IMR-90 (cell line): Measurements from ENCODE around the gene DPH3. TPM values are rescaled to one million over a fixed set of nuclear protein-coding genes. Genes with fewer than 3 reads are reported as not detected.

Source experiments
- ATAC-seq: fragments of 200-7000 bp; cut with Tn5 transposase; 2 replicates; pipeline ENCODE4 v1.9.1; 2020; ENCODE audit warnings: low read depth, mild to moderate bottlenecking, moderate library complexity
- BruUV-seq: library from RNA; stranded (reverse); fragments of 400-500 nt; replicated peaks from 2 replicates; lab custom pipeline; 2021; lab: Mats Ljungman, UMichigan
- CTCF ChIA-PET: fragments of 300-600 bp; formaldehyde crosslinking; extraction: SDS; loops from one replicate; lab custom pipeline; 2021; ENCODE audit warnings: antibody characterized with exemption; lab: Yijun Ruan, JAX
- POLR2A ChIA-PET: fragments of 300-600 bp; sonication (Branson Sonifier 250); formaldehyde crosslinking; loops from one replicate; lab custom pipeline; 2022; ENCODE audit warnings: antibody characterized with exemption; ENCODE audit not compliant: unreplicated experiment; lab: Charles Lee
- DNase-seq: peaks from one replicate; pipeline ENCODE4 v3.0.0; 2013
- H2AFZ ChIP-seq: replicated peaks from 2 replicates; pipeline ENCODE3; 2013; ENCODE audit warnings: low read length, mild to moderate bottlenecking; ENCODE audit not compliant: poor library complexity
- H2AK5ac ChIP-seq: 2 replicates; pipeline ENCODE4 v1.6.1; 2013; ENCODE audit warnings: low read depth, low read length, inconsistent platforms
- H2AK9ac ChIP-seq: replicated peaks from 2 replicates; pipeline ENCODE3; 2013; ENCODE audit warnings: mild to moderate bottlenecking, low read depth, low read length, moderate library complexity; ENCODE audit not compliant: poor library complexity
- H2BK120ac ChIP-seq: 2 replicates; pipeline ENCODE4 v1.6.1; 2013; ENCODE audit warnings: low read depth, low read length, inconsistent platforms
- H2BK15ac ChIP-seq: 3 replicates; pipeline ENCODE4 v1.6.1; 2013; ENCODE audit warnings: low read depth, low read length, inconsistent platforms
- H2BK20ac ChIP-seq: 2 replicates; pipeline ENCODE4 v1.6.1; 2013; ENCODE audit warnings: low read depth, mild to moderate bottlenecking, inconsistent platforms, low read length, moderate library complexity
- H2BK5ac ChIP-seq: 2 replicates; pipeline ENCODE4 v1.6.1; 2013; ENCODE audit warnings: mild to moderate bottlenecking, low read depth, low read length, inconsistent platforms; ENCODE audit not compliant: poor library complexity, severe bottlenecking
- H3K14ac ChIP-seq: replicated peaks from 2 replicates; pipeline ENCODE4 v1.6.1; 2013; ENCODE audit warnings: low read depth, low read length, inconsistent platforms
- H3K18ac ChIP-seq: 2 replicates; pipeline ENCODE4 v1.6.1; 2013; ENCODE audit warnings: low read depth, low read length, control low read depth
- H3K23ac ChIP-seq: 2 replicates; pipeline ENCODE4 v1.6.1; 2013; ENCODE audit warnings: low read depth, low read length, inconsistent platforms
- H3K27ac ChIP-seq: 2 replicates; pipeline ENCODE4 v1.5.1; 2013; ENCODE audit warnings: mild to moderate bottlenecking, control low read depth, low read length; ENCODE audit not compliant: insufficient read depth
- H3K27me3 ChIP-seq: 2 replicates; pipeline ENCODE4 v1.6.1; 2013; ENCODE audit warnings: low read length; ENCODE audit not compliant: control insufficient read depth, insufficient read depth
- H3K36me3 ChIP-seq: 2 replicates; pipeline ENCODE4 v1.6.1; 2013; ENCODE audit warnings: low read length, mixed read lengths; ENCODE audit not compliant: control insufficient read depth, insufficient read depth
- H3K4ac ChIP-seq: 2 replicates; pipeline ENCODE4 v1.6.1; 2013; ENCODE audit warnings: low read depth, low read length, inconsistent platforms
- H3K4me1 ChIP-seq: 2 replicates; pipeline ENCODE4 v1.6.1; 2013; ENCODE audit warnings: low read length, mixed read lengths; ENCODE audit not compliant: control insufficient read depth, insufficient read depth
- H3K4me2 ChIP-seq: 2 replicates; pipeline ENCODE4 v1.6.1; 2013; ENCODE audit warnings: low read depth, mild to moderate bottlenecking, control low read depth, low read length, moderate library complexity
- H3K4me3 ChIP-seq: 2 replicates; pipeline ENCODE4 v1.5.1; 2013; ENCODE audit warnings: low read depth, mild to moderate bottlenecking, control low read depth, low read length, moderate library complexity; ENCODE audit not compliant: insufficient read depth
- H3K56ac ChIP-seq: 2 replicates; pipeline ENCODE4 v1.6.1; 2013; ENCODE audit warnings: low read length, inconsistent platforms; ENCODE audit not compliant: insufficient read depth; ENCODE audit errors: extremely low read depth
- H3K79me1 ChIP-seq, 2 experiments: 2 replicates each; pipeline ENCODE4 v1.6.1; 2013; ENCODE audit warnings: low read length in 2 of 2, inconsistent platforms in 1 of 2, low read depth in 1 of 2
- H3K9ac ChIP-seq: 2 replicates; pipeline ENCODE4 v1.6.1; 2013; ENCODE audit warnings: low read depth, low read length, control low read depth
- H3K9me1 ChIP-seq: 2 replicates; pipeline ENCODE4 v1.6.1; 2013; ENCODE audit warnings: low read length, inconsistent platforms; ENCODE audit not compliant: insufficient read depth
- H3K9me3 ChIP-seq: 2 replicates; pipeline ENCODE4 v1.6.1; 2013; ENCODE audit warnings: low read length; ENCODE audit not compliant: control insufficient read depth, insufficient read depth
- H4K20me1 ChIP-seq: 2 replicates; pipeline ENCODE4 v1.6.1; 2013; ENCODE audit warnings: low read length, inconsistent platforms; ENCODE audit not compliant: insufficient read depth
- H4K5ac ChIP-seq: 2 replicates; pipeline ENCODE4 v1.6.1; 2013; ENCODE audit warnings: mild to moderate bottlenecking, low read depth, low read length, control low read depth
- H4K8ac ChIP-seq, 2 experiments: 2 replicates each; pipeline ENCODE4 v1.6.1; 2013; ENCODE audit warnings: low read depth in 2 of 2, low read length in 2 of 2, control low read depth in 1 of 2, inconsistent platforms in 1 of 2
- H4K91ac ChIP-seq: 2 replicates; pipeline ENCODE4 v1.6.1; 2013; ENCODE audit warnings: low read depth, low read length, inconsistent platforms; ENCODE audit not compliant: insufficient read depth
- CEBPB ChIP-seq: IDR thresholded peaks from 2 replicates; pipeline ENCODE4 v1.6.1; 2012; ENCODE audit warnings: low read depth, low read length, improper control_type of control experiment
- CHD1 ChIP-seq: IDR thresholded peaks from 2 replicates; pipeline ENCODE4 v1.6.1; 2012; ENCODE audit warnings: low read depth, low read length, improper control_type of control experiment
- FOS ChIP-seq: fragments of 150-350 bp; IDR thresholded peaks from 2 replicates; pipeline ENCODE4 v1.6.1; 2016; ENCODE audit warnings: low read depth, low read length
- MAFK ChIP-seq: IDR thresholded peaks from 2 replicates; pipeline ENCODE4 v1.6.1; 2012; ENCODE audit warnings: low read depth, low read length, improper control_type of control experiment
- MXI1 ChIP-seq: IDR thresholded peaks from 2 replicates; pipeline ENCODE4 v1.6.1; 2012; ENCODE audit warnings: low read depth, mild to moderate bottlenecking, low read length, moderate library complexity, borderline replicate concordance
- NFE2L2 ChIP-seq: fragments of 150-350 bp; IDR thresholded peaks from 2 replicates; pipeline ENCODE4 v1.6.1; 2016; ENCODE audit warnings: low read depth, mild to moderate bottlenecking, low read length
- RAD21 ChIP-seq: IDR thresholded peaks from 2 replicates; pipeline ENCODE4 v1.6.1; 2012; ENCODE audit warnings: low read length, improper control_type of control experiment
- RFX5 ChIP-seq: IDR thresholded peaks from 2 replicates; pipeline ENCODE4 v1.8.0; 2012; ENCODE audit warnings: low read depth, mild to moderate bottlenecking, low read length, moderate library complexity
- SMC3 ChIP-seq: fragments of 150-350 bp; IDR thresholded peaks from 2 replicates; pipeline ENCODE4 v1.6.1; 2016; ENCODE audit warnings: low read depth, mild to moderate bottlenecking, antibody characterized with exemption, low read length, moderate library complexity
- WGBS, 2 experiments: methylation state at CpG; one replicate each; pipeline versions ENCODE4 v1.1.5 to v1.1.7; 2013; ENCODE audit warnings: missing lambda C conversion rate in 2 of 2; ENCODE audit not compliant: insufficient read length in 1 of 2; ENCODE audit errors: extremely low coverage in 2 of 2; 5-methylcytosine and 5-hydroxymethylcytosine counted together
- dilution Hi-C: fragments of 300-500 bp; cut with HindIII; formaldehyde crosslinking; loops from one replicate; pipeline ENCODE4 v1.14.3; 2018; ENCODE audit warnings: low sequenced_read_pairs; ENCODE audit not compliant: unreplicated experiment
- in situ Hi-C: fragments of 300-500 bp; cut with MboI; formaldehyde crosslinking; loops from 3 replicates; pipeline ENCODE4 v1.14.3; 2019; ENCODE audit warnings: low sequenced_read_pairs, inconsistent platforms, mixed read lengths
- intact Hi-C: fragments of 100-400 bp; cut with micrococcal nuclease; formaldehyde crosslinking; loops from 2 replicates; pipeline ENCODE4 v1.10.0; 2022
- polyA plus RNA-seq, 3 experiments: library from polyadenylated mRNA; depleted of rRNA; stranded (reverse); fragments of >200 nt; gene quantifications; 2 replicates each; pipeline ENCODE4 v1.2.3, GENCODE V29; 2012; ENCODE audit warnings: low replicate concordance in 1 of 3
- total RNA-seq: library from RNA; depleted of rRNA; stranded (reverse); fragments of >200 nt; gene quantifications from 2 replicates; pipeline ENCODE4 v1.2.3, GENCODE V29; 2012
- TF ChIP-seq, protein P1 (sequence below): conservative IDR thresholded peaks from 2 replicates; pipeline ENCODE4 v1.5.1; 2012; ENCODE audit warnings: mild to moderate bottlenecking, low read depth, low read length, improper control_type of control experiment

DPH3 gene
- total and polyA plus RNA-seq, 2 of the 4 experiments (the other 2 are of a cell fraction): 12.9 to 32.1 TPM

DNA sequence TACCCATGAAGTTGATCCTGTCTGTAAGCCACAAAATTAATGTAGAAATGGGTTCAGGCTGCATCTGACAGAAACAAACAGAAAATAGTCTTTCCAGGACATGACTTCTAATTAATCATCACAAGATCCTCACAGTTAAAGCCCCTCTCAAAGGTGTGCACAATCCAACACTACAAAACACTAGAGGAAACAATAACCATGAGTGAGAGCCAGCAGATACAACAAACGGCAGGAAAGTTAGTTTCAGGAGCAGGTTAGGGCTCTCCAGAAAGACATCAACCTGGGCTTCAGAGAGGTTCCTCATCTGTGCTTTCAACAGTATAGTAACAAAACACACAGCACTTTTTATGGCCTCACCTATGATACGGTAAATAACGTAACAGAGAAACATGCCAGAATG lies 42.8 kb downstream of the DPH3 start:
- no peak overlapping the region for H3K56ac ChIP-seq
- H3K27ac ChIP-seq: no peak overlapping the region
- H3K36me3 ChIP-seq: peaks cover 48% of the 10 kb centered on the region
- no peak overlapping the region for H4K8ac ChIP-seq
- H3K27me3 ChIP-seq: no peaks in the 10 kb centered on the region
- dilution Hi-C loops: no loop called here
- intact Hi-C loops: no loop called here
- WGBS, 2 experiments: no CpG with 5 or more reads among the region's 3 CpGs
- H3K18ac ChIP-seq: no peak overlapping the region
- H3K9ac ChIP-seq: no peak overlapping the region
- no peak overlapping the region for H2BK5ac ChIP-seq
- TF ChIP-seq FOS: no peak
- no peak for TF ChIP-seq CEBPB
- TF ChIP-seq CHD1: no peak
- TF ChIP-seq, protein P1, sequence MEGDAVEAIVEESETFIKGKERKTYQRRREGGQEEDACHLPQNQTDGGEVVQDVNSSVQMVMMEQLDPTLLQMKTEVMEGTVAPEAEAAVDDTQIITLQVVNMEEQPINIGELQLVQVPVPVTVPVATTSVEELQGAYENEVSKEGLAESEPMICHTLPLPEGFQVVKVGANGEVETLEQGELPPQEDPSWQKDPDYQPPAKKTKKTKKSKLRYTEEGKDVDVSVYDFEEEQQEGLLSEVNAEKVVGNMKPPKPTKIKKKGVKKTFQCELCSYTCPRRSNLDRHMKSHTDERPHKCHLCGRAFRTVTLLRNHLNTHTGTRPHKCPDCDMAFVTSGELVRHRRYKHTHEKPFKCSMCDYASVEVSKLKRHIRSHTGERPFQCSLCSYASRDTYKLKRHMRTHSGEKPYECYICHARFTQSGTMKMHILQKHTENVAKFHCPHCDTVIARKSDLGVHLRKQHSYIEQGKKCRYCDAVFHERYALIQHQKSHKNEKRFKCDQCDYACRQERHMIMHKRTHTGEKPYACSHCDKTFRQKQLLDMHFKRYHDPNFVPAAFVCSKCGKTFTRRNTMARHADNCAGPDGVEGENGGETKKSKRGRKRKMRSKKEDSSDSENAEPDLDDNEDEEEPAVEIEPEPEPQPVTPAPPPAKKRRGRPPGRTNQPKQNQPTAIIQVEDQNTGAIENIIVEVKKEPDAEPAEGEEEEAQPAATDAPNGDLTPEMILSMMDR: no peak
- no peak for TF ChIP-seq MAFK
- no peak for TF ChIP-seq RFX5
- TF ChIP-seq MXI1: no peak
- TF ChIP-seq SMC3: no peak
- TF ChIP-seq NFE2L2: no peak
- TF ChIP-seq RAD21: no peak
- no peaks in the 10 kb centered on the region for H3K9me1 ChIP-seq
- H4K5ac ChIP-seq: no peak overlapping the region
- ATAC-seq: no peak
- H3K9me3 ChIP-seq: no peaks in the 10 kb centered on the region
- no peak overlapping the region for H3K4ac ChIP-seq
- ChIA-PET CTCF (no interaction called here), POLR2A (no interaction called here)
- H3K23ac ChIP-seq: no peak overlapping the region
- no peak overlapping the region for H2AK9ac ChIP-seq
- no peak overlapping the region for H3K4me3 ChIP-seq
- no peak overlapping the region for H2BK20ac ChIP-seq
- H3K4me2 ChIP-seq: no peak overlapping the region
- no peaks in the 10 kb centered on the region for H4K20me1 ChIP-seq
- H2BK15ac ChIP-seq: no peak overlapping the region
- in situ Hi-C loops: no loop called here
- no peak overlapping the region for H2AFZ ChIP-seq
- no peak overlapping the region for H2BK120ac ChIP-seq
- no peaks in the 10 kb centered on the region for H3K79me1 ChIP-seq
- DNase-seq: no peak
- H4K91ac ChIP-seq: no peak overlapping the region
- no TSS peak for BruUV-seq
- no peak overlapping the region for H2AK5ac ChIP-seq
- no peaks in the 10 kb centered on the region for H3K4me1 ChIP-seq
- no peak overlapping the region for H3K14ac ChIP-seq
